D721Med (cell line): ENCODE results near the gene GDF2.

Experiments
- DNase-seq: peaks from one replicate; pipeline ENCODE4 v3.0.0; 2011; ENCODE audit warnings: low spot score; ENCODE audit not compliant: insufficient read length
- FAIRE-seq: peaks from 2 replicates; lab custom pipeline; 2011; peaks lifted over from hg19 to GRCh38; lab: Jason Lieb, UNC
- CTCF ChIP-seq: IDR thresholded peaks from 2 replicates; pipeline ENCODE4 v1.5.1; 2012; ENCODE audit warnings: mild to moderate bottlenecking, control low read depth; ENCODE audit not compliant: insufficient read depth; ENCODE audit errors: missing control alignments

Gene GDF2

DNA sequence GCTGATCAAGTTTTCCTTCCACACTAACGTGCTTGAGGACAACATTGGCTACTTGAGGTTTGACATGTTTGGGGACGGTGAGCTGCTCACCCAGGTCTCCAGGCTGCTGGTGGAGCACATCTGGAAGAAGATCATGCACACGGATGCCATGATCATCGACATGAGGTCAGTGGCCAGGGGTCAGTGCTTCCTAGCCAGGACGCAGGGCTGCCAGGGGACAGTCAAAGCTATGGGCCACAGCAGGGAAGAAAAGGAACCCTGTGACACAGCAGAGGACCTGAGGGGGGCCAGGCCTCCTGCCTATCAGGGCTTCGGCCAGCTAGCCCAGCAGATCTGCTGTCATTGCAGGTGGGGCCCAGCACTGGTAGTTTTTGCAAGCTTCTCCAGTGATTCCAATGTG, 31.1 kb downstream of the GDF2 start:
- FAIRE-seq (no peak), DNase-seq (no peak)
- no peak for TF ChIP-seq CTCF

GRCh38 chr10:47354165-47354564, 31.9 kb downstream of the GDF2 start:
- FAIRE-seq (no peak), DNase-seq (no peak)
- TF ChIP-seq CTCF: no peak

DNA sequence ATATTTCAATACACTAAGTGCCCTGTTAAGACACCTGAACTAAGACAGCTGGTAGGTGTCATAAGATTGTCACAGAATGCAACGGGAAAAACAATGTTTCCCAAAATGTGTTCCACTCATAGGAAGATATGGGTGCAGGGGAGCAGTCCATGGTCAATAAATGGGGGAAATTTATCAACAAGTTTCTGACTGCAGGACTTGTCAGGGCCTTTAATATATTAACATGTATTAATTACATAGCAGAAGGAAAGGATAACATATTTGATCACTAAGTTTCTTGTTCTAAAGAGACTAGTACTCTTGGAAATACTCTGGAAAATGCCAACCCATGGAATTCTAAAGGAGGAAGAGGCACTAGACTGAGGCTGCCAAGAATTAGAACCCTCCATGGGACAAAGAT, 32.6 kb downstream of the GDF2 start:
- FAIRE-seq: no peak
- no peak for TF ChIP-seq CTCF
- no peak for DNase-seq

- no peak for TF ChIP-seq CTCF
- DNase-seq (no peak), FAIRE-seq (no peak)
Measured at GRCh38 chr10:47356708-47357107, 34.5 kb downstream of the GDF2 start.

- DNase-seq: no peak
- no peak for FAIRE-seq
- TF ChIP-seq CTCF: no peak
Measured at GRCh38 chr10:47357131-47357582, 34.9 kb downstream of the GDF2 start.

DNA sequence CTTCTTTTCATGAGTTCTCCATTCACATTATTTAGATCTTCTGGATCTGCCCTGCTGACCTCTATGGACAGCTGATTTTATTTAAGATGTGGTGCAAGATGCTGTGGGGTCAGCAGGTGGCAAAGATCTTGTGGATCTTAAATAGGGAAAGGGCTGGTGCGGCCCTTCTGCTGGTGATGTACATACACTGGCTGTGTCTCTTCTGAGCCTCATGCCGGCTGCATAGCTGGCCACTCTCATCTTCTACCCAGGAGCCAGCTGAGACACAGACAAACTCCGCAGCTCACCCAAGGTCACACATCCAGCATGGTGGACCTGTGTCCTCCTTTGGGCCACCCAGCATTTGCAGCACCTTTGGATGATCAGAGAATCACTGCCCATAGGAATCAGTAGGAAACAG, 35.7 kb downstream of the GDF2 start:
- FAIRE-seq: no peak
- TF ChIP-seq CTCF: no peak
- DNase-seq: no peak

GRCh38 chr10:47358457-47358856, 36.2 kb downstream of the GDF2 start:
- no peak for TF ChIP-seq CTCF
- no peak for DNase-seq
- no peak for FAIRE-seq
